HL-60/S4 treated with phorbol 12-myristate 13-acetate at 8.2 ng/mL for 4 days and 3 days (cell line): Measurements from ENCODE around the gene RIC8B.

Experiments
- in situ Hi-C: fragments of 300-500 bp; cut with MboI; formaldehyde crosslinking; loops from 2 replicates; pipeline ENCODE4 v1.15.0; 2022; ENCODE audit warnings: low sequenced_read_pairs

RIC8B gene

GRCh38 chr12:106926657-106927056 is 152.2 kb downstream of the RIC8B start:
- in situ Hi-C loops = no loop called here

DNA sequence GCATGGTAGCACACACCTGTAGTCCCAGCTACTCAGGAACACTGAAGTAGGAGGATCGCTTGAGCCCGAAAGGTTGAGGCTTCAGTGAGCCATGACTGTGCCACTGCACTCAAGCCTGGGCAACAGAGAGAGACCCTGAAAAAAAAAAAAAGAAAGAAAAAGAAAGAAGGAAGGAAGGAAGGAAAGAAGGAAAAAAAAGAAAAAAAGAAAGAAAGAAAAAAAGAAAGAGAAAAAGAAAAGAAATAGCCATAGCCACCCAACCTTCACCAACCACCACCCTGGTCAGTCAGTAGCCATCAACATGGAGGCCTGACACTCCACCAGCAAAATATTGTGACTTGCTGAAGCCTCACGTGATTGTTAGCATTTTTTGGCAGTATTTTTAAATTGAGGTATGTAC is 159.8 kb downstream of the RIC8B start:
- in situ Hi-C loops = no loop called here
